ENCODE data around the gene DIS3.

- TF ChIP-seq GATA3 (IDR thresholded peaks at IDR 0.05; ENCODE audit: low read depth, low read length), result no peak
- no peak for TF ChIP-seq GATA2 (IDR thresholded peaks at IDR 0.05; ENCODE audit: low read depth, low read length)
Measured at GRCh38 chr13:72737033-72737432, 44.7 kb downstream of the DIS3 start.

Measured in SH-SY5Y (cell line).